ENCODE data around the gene SNX25.

DNA sequence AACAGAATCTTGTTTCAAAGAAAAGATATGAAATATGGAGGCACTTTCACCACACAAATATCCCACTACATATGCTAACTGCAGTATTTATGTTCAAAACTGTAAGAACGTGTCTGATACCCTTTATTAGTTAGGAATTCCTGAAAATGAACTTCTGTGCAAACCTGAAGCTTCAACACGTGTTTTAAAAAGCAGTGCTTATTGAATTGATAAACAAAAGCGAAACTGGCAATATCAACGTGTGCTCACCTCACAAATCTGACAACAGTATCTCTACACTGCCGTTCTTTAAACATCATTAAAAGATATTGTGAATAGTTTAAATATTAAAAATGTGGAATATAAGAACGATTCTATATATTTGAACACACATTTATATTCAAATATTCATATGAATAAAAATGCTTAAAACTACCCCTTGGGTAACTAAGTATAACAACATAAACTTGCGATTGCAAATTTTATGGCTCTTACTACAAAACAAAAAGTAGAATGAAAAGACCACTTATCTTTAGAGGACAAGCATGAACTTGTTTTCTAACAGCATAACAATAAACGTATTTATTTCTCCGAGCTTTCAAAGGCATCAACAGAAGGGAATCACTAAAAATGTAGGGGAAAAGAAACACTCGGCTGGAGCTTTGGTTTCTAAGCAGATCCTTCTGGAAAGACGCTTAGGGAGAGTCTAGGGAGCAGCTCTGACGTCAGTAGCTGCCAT lies 186.0 kb downstream of the SNX25 start, which contains the start of gene LRP2BP:
- TF ChIP-seq CTCF (conservative IDR thresholded peaks at IDR 0.05; ENCODE audit: low read depth, low read length) (no peak), EZH2 (IDR thresholded peaks at IDR 0.05; ENCODE audit: low read length, unreplicated experiment) (no peak), EZH2phosphoT487 (IDR thresholded peaks at IDR 0.05; ENCODE audit: borderline replicate concordance, low read length) (no peak)

Measured in PC-3 (cell line).